Pancreas (tissue), 10 donors: ENCODE data around the gene NUP205. TPM values are rescaled to one million over a fixed set of nuclear protein-coding genes. Genes with fewer than 3 reads are reported as not detected.
A peak's percentile ranks its signal among the peaks of the same experiment; 100 is the strongest.

ENCODE experiments used
- ATAC-seq, 4 donors: fragments of 200-7000 bp; cut with Tn5 transposase; one replicate each; pipeline versions ENCODE4 v1.8.0 to v1.9.1; 2020; ENCODE audit warnings: mild to moderate bottlenecking in 4 of 4, moderate library complexity in 4 of 4
- DNase-seq, 6 donors: peaks; one replicate each; pipeline ENCODE4 v3.0.0-alpha.2; 2020
- FAIRE-seq: peaks from 2 replicates; lab custom pipeline; 2012; peaks lifted over from hg19 to GRCh38; lab: Jason Lieb, UNC
- H3K27ac ChIP-seq, 4 donors: fragments of 200-600 bp; sonication (generic); 1 replicate in 3 of 4; 2 replicates in 1 of 4; pipeline versions ENCODE4 v1.5.0 to v1.8.0; 2020
- H3K27me3 ChIP-seq, 4 donors: fragments of 200-600 bp; one replicate each; pipeline ENCODE4 v1.8.0; 2021
- H3K36me3 ChIP-seq, 3 donors: fragments of 200-600 bp; sonication (generic) in 1 of 3; one replicate each; pipeline versions ENCODE4 v1.5.0 to v1.8.0; 2020 to 2021
- H3K4me1 ChIP-seq, 3 donors: fragments of 200-600 bp; one replicate each; pipeline ENCODE4 v1.8.0; 2021
- H3K4me3 ChIP-seq, 4 donors: fragments of 200-600 bp; sonication (generic) in 2 of 4; one replicate each; pipeline versions ENCODE4 v1.5.0 to v1.8.0; 2020 to 2021
- H3K9me3 ChIP-seq, 4 donors: fragments of 200-600 bp; one replicate each; pipeline ENCODE4 v1.8.0; 2021
- WGBS, 2 donors: extraction: QIAGEN DNeasy Blood & Tissue Kit; methylation state at CpG; one replicate each; pipeline ENCODE4 v1.1.7; 2013; 5-methylcytosine and 5-hydroxymethylcytosine counted together
- intact Hi-C, 3 donors: fragments of 100-400 bp; cut with DNase I; formaldehyde crosslinking; loops; one replicate each; pipeline versions ENCODE4 v1.11.1 to v1.14.2; 2022
- polyA plus RNA-seq, 2 donors: library from polyadenylated mRNA; stranded (reverse); fragments of 200-250 nt; gene quantifications; one replicate each; pipeline ENCODE4 v1.2.3, GENCODE V29; 2013
- total RNA-seq, 6 donors: library from RNA; stranded (reverse); fragmentation: NEBNext Ultra II Directional in 4 of 6; extraction: Animal tissue kit (Norgen Biotek cat#: 25700) in 4 of 6; gene quantifications; one replicate each; pipeline versions ENCODE4 v1.2.1 to v1.2.4, GENCODE V29; 2021 to 2023
- TF ChIP-seq, protein P1 (sequence below), 4 donors: fragments of 200-600 bp; sonication (generic) in 3 of 4; IDR thresholded peaks; one replicate each; pipeline versions ENCODE4 v1.5.0 to v1.8.0; 2021; ENCODE audit warnings: antibody characterized with exemption in 4 of 4
- donor health status: healthy with polysubstance abuse.
- donor health status: DM: no; HTN: no; CAD: no; lungs with moderate emphysema.
- donor health status: DM: no; HTN: no; CAD: no.
- donor health status: control.
- donor health status: control.
- donor health status: Bipolar disorder and iron deficiency.
- donor health status: DM: yes; HTN: yes; CAD: no.
- donor health status: DM: no; HTN: no; CAD: no.
- donor health status: DM: no; HTN: no; CAD: no.
- donor health status: DM: yes; HTN: yes; CAD: no.

Gene NUP205
- total and polyA plus RNA-seq, 8 donors, result 8.7 to 23.7 (median 14.5) TPM

- TF ChIP-seq, protein P1, sequence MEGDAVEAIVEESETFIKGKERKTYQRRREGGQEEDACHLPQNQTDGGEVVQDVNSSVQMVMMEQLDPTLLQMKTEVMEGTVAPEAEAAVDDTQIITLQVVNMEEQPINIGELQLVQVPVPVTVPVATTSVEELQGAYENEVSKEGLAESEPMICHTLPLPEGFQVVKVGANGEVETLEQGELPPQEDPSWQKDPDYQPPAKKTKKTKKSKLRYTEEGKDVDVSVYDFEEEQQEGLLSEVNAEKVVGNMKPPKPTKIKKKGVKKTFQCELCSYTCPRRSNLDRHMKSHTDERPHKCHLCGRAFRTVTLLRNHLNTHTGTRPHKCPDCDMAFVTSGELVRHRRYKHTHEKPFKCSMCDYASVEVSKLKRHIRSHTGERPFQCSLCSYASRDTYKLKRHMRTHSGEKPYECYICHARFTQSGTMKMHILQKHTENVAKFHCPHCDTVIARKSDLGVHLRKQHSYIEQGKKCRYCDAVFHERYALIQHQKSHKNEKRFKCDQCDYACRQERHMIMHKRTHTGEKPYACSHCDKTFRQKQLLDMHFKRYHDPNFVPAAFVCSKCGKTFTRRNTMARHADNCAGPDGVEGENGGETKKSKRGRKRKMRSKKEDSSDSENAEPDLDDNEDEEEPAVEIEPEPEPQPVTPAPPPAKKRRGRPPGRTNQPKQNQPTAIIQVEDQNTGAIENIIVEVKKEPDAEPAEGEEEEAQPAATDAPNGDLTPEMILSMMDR (IDR thresholded peaks at IDR 0.05), result no peak
- Histone ChIP-seq H3K4me3 (no peak overlapping the region), H3K4me1 (no peaks in the 10 kb centered on the region), H3K27me3 (no peaks in the 10 kb centered on the region), H3K27ac (no peak overlapping the region), H3K9me3 (no peaks in the 10 kb centered on the region), H3K36me3 (no peaks in the 10 kb centered on the region)
- DNase-seq (no peak), ATAC-seq (no peak), FAIRE-seq (no peak)
- intact Hi-C loops, result no loop called here
- WGBS, 2 donors, result 37 to 69% methylated on average over 3 of the region's 3 CpGs
These were observed 5.6 kb upstream of the NUP205 start for GRCh38 chr7:135552148-135552547.

DNA sequence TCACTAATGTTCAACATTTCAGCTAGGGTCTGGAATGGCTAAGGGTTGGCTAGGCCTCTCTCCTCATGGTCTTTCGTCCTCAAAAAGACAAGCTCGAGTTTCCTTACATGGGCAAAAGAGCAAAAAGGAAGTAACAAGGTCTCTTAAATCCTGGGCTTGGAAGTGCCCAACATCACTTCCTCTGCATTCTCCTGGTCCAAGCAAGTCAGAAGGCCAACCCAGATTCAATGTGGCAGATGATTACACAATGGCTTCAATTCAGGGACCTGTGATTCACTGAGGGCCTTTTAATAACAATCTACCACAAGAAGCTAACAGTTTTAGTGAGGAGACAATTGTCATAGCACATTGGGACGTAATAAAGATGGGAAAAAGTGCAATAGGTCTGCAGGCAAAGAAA is 4.4 kb upstream of the NUP205 start:
- DNase-seq (no peak), FAIRE-seq (no peak), ATAC-seq (no peak)
- H3K9me3 ChIP-seq, result no peaks in the 10 kb centered on the region
- H3K36me3 ChIP-seq, result no peaks in the 10 kb centered on the region
- intact Hi-C loops, result no loop called here
- H3K27ac ChIP-seq, result no peak overlapping the region
- no peaks in the 10 kb centered on the region for H3K27me3 ChIP-seq
- no peaks in the 10 kb centered on the region for H3K4me1 ChIP-seq
- H3K4me3 ChIP-seq, result no peak overlapping the region
- TF ChIP-seq, protein P1 (IDR thresholded peaks at IDR 0.05), result no peak
- 75 to 89% methylated on average over 3 of the region's 3 CpGs for WGBS, 2 donors

- 0% methylated on average over 16 of the region's 16 CpGs for WGBS, 2 donors
- H3K27me3 ChIP-seq, result no peaks in the 10 kb centered on the region
- H3K4me1 ChIP-seq, result peaks cover 4 to 6% (median 6%) of the 10 kb centered on the region in 3 donors
- no peaks in the 10 kb centered on the region for H3K9me3 ChIP-seq
- H3K27ac ChIP-seq, result peak overlapping the region; percentile 86 to 98 (median 88)
- H3K36me3 ChIP-seq, result no peaks in the 10 kb centered on the region
- intact Hi-C loops, result no loop called here
- TF ChIP-seq, protein P1 (IDR thresholded peaks at IDR 0.05), result peak in 1 of 4 donors; percentile 12
- peak overlapping the region; percentile 52 to 73 (median 60) for H3K4me3 ChIP-seq
- ATAC-seq, result peak; percentile 35 to 80 (median 66)
- DNase-seq, result peak in 2 of 6 donors; percentile 18 to 25
- FAIRE-seq, result no peak
These were observed 635 bp downstream of the NUP205 start for GRCh38 chr7:135558337-135558767.

DNA sequence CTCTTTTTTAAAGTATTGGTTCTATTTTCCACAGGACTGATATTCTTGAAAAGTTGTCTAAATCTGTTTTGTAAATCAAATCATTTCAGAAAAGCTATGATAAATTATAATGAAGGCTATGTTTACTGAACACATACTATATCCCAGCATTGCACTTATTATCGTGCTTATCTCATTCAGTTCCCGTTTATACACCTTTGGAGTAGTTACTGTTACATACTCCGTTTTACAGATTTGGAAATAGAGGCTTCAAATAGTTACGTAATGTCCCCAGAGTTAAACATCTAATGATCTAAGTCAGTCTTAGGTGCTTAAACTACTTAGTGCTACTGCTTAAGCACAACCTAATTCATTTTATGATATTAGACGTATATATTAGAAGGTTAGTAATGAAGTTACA is 1.2 kb downstream of the NUP205 start:
- no peak for ATAC-seq
- TF ChIP-seq, protein P1 (IDR thresholded peaks at IDR 0.05), result no peak
- FAIRE-seq, result no peak
- H3K4me1 ChIP-seq, result peaks cover 4 to 6% (median 6%) of the 10 kb centered on the region in 3 donors
- no peaks in the 10 kb centered on the region for H3K36me3 ChIP-seq
- peak overlapping the region in 1 of 4 donors; percentile 98 for H3K27ac ChIP-seq
- H3K27me3 ChIP-seq, result no peaks in the 10 kb centered on the region
- intact Hi-C loops, result no loop called here
- H3K4me3 ChIP-seq, result peak overlapping the region in 3 of 4 donors; percentile 60 to 73 (median 60)
- WGBS, 2 donors, result 31 to 41% methylated on average over 5 of the region's 5 CpGs
- no peak for DNase-seq
- no peaks in the 10 kb centered on the region for H3K9me3 ChIP-seq

- FAIRE-seq, result no peak
- Histone ChIP-seq H3K4me1 (peaks cover 4 to 6% (median 6%) of the 10 kb centered on the region in 3 donors), H3K36me3 (no peaks in the 10 kb centered on the region), H3K9me3 (no peaks in the 10 kb centered on the region), H3K27me3 (no peaks in the 10 kb centered on the region), H3K4me3 (no peak overlapping the region), H3K27ac (no peak overlapping the region)
- 34 to 64% methylated on average over 1 of the region's 1 CpG for WGBS, 2 donors
- intact Hi-C loops, result no loop called here
- DNase-seq, result no peak
- TF ChIP-seq, protein P1 (IDR thresholded peaks at IDR 0.05), result no peak
- ATAC-seq, result no peak
These were observed 2.9 kb downstream of the NUP205 start for GRCh38 chr7:135560631-135561030.
